NCI-H2081 (cell line): ENCODE data around the gene ARHGEF28.
A peak's percentile ranks its signal among the peaks of the same experiment; 100 is the strongest.

Source experiments
- DNase-seq, 2 experiments: peaks; one replicate each; lab custom pipeline; 2025; lab: John Stamatoyannopoulos, UW

ARHGEF28 gene, protein sequence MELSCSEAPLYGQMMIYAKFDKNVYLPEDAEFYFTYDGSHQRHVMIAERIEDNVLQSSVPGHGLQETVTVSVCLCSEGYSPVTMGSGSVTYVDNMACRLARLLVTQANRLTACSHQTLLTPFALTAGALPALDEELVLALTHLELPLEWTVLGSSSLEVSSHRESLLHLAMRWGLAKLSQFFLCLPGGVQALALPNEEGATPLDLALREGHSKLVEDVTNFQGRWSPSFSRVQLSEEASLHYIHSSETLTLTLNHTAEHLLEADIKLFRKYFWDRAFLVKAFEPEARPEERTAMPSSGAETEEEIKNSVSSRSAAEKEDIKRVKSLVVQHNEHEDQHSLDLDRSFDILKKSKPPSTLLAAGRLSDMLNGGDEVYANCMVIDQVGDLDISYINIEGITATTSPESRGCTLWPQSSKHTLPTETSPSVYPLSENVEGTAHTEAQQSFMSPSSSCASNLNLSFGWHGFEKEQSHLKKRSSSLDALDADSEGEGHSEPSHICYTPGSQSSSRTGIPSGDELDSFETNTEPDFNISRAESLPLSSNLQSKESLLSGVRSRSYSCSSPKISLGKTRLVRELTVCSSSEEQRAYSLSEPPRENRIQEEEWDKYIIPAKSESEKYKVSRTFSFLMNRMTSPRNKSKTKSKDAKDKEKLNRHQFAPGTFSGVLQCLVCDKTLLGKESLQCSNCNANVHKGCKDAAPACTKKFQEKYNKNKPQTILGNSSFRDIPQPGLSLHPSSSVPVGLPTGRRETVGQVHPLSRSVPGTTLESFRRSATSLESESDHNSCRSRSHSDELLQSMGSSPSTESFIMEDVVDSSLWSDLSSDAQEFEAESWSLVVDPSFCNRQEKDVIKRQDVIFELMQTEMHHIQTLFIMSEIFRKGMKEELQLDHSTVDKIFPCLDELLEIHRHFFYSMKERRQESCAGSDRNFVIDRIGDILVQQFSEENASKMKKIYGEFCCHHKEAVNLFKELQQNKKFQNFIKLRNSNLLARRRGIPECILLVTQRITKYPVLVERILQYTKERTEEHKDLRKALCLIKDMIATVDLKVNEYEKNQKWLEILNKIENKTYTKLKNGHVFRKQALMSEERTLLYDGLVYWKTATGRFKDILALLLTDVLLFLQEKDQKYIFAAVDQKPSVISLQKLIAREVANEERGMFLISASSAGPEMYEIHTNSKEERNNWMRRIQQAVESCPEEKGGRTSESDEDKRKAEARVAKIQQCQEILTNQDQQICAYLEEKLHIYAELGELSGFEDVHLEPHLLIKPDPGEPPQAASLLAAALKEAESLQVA (N-terminal part only)

DNA sequence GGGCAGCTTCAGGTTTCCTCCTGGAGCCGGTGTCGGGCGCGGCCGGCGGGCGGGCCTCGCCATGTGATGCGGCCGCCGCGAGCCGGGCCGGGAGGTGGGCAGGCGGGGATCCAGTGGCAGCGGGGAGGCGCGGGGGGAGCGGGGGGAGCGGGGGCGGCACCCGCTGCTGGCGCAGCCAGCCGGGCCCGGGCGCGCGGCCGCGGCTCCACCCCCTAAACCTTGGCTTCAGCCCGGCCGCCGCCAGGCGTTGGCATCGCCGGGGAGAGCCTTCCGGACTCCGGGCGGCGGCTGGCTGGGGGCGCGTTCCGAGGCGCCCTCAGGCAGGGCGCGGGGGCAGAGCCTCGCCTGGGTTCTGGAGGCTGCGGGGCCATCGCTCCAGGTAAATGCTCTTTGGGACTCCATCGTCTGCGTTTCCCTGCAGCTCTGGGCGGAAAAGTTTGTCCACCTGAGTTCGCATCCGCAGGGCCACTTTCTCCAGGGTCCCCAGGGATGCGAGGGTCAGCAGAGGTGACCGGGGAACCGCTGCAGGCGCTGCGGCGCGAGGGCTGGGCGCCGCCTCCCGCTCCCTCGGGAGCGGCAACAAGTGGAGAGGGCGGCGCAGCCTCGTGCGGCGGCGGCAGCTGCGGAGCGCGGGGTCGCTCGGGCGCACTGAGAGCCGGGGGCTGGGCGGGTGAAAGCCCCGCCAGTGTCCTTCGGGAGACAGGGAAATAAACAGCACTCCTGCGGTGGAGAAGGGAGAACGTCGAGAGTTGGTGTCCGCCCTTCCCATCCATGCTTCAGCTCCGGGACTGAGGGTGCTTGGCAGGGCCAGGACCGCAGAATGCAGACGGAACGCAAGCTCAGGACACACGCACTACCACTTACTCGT lies at the start of gene ARHGEF28:
ARHGEF28 (plus strand) TSS at position 253 of the 868 bp plus-strand sequence. CDS start 58,656 bp downstream, outside the sequence.
- DNase-seq = peak; percentile 65 to 70

DNA sequence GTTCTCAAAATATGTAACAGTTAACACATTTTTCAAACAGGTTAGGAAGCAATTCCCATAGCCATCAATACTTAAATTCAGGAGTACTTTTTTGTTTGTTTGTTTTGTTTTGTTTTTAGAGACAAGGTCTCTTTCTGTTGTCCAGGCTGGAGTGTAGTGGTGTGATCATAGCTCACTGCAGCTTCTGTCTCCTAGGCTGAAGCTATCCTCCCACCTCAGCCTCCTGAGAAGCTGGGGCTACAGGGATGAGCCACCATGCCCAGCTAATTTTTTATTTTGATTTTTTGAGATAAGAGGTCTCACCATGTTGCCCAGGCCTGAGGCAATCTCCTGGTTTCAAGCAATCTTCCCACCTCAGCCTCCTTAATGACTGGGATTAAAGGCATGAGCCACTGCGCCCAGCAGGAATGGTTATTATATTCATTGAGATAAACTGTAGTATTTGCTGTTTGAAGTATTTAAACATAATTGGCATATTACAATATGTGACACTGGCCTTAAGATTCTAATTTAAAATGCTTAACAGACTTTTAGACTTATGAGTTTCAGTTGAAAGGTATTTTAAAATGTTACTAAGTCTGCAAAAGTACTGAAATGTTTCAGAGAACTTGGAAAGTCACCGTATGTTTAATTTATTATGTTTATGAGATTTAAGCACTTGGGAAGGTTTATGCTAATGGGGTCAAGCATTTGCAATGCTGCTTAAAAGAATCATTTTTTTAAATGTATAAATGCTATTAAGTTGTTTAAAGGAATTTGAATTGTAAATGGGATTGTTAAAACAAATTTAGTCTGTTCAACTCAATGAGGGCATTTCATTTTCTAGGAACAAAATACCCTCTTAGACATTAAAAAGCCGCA lies 43.5 kb upstream of the ARHGEF28 start:
- no peak for DNase-seq

DNA sequence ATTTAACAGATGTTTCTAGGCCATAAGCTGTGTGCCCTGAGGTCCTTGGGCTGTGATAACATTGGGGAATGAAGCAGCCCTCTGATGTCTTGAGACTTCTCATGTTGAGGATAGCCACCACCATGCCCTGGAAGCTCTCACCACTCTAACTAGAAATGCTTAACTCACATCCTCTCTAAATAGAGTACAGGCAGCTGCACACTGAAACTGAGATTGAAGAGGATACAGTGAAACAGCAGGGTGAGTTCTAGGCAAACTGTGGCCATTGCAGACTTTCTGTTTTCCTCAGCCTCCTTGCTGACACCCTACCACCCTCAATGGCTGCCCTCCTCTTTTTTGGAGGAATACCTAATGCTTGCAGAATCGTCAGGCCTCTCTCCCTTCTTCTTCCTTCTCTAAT lies 38.1 kb upstream of the ARHGEF28 start:
- DNase-seq = no peak

DNA sequence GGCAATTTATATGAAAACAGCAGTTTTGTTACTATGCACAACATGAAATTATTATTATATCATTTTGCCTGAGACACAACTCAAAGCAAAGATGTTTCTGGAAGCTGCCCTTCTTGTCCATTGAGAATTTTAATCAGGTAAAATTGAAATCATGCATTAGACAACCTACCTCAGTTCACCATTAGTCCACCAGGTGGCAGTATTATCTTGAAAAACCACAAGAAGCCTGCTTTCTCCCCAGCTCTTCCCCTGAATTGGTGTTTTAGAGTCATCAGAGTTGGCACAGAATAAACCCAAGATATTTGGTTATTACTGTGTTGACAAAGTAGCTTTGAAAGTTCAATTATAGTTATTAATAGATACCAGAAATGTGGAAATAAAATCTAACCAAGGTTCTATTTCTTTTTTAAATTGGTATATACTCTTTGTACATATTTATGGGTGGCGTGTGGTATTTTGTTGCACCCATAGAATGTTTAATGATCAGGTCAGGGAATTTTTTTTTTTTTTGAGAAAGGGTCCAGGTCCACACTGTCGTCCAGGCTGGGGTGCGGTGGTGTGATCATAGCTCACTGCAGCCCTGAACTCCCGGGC lies 34.8 kb upstream of the ARHGEF28 start:
- peak; percentile 57 to 70 for DNase-seq

DNA sequence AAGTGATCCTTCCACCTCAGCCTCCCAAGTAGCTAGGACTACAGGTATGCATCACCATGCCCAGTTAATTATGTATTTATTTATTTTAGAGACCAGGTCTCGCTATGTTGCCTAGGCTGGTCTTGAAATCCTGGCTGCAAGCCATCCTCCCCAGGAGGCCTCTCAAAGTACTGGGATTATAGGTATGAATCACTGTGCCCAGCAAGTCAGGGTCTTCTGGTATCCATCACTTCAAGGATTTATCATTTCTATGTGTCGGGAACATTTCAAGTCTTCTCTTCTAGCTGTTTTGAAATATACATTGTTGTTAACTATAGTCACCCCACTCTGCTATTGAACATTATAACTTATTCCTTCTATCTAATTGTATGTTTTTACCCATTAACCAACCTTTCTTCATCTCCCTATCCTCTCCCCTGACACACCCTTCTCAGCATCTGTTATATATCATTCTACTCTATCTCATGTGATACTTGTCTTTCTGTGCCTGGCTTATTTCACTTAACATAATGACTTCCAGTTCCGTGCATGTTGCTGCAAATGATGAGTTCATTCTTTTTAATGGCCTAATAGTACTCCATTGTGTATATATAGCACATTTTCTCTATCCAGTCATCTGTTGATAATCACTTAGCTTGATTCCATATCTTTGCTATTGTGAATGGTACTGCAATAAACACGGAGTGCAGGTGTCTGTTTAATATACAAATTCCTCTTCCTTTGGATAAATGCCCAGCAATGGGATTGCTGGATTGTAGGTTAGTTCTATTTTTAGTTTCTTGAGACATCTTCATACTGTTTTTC lies 34.1 kb upstream of the ARHGEF28 start:
- DNase-seq = no peak

DNA sequence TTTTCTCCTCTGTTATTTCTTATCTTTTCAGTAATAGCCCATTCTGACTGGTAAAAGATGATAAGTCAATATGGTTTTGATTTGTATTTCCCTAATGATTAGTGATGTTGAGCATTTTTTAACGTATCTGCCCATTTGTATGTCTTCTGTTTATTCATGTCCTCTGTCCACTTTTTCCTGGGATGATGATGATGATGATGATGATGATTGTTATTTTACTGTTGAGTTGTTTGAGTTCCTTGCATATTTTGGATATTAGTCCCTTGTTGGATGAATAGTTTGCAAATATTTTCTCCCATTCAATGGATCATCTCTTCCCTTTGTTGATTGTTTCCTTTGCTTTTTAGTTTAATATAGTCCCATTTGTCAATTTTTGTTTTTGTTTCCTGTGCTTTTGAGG lies 33.4 kb upstream of the ARHGEF28 start:
- no peak for DNase-seq

DNA sequence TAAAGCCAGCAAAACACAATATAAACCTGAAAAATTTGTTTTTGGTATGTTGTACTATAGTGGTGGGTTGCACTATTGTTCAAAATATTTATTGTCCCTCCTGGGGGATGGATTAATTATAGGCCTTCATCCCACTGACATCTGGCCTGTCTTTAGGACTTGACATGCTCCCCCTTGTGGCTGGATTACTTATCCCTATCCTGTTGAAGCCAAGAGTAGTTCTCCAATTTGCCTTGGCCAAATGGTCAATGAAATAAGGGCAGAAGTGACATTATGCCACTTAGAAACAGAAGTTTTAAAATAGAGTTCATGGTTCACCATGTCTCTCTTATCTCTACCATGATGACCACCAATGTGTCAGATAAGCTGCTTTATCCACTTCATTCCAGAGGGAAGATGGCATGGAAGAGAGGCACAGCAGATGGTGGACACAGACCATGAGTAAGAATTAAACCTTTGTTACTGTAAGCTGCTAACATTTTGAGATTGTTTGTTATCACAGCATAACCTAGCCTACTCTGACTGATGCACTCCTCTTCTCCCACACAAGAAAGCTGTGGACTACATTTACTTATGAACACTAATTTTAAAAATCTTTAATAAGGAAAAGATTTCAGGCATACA lies 29.2 kb upstream of the ARHGEF28 start:
- DNase-seq = peak in 1 of 2 experiments; percentile 30

DNA sequence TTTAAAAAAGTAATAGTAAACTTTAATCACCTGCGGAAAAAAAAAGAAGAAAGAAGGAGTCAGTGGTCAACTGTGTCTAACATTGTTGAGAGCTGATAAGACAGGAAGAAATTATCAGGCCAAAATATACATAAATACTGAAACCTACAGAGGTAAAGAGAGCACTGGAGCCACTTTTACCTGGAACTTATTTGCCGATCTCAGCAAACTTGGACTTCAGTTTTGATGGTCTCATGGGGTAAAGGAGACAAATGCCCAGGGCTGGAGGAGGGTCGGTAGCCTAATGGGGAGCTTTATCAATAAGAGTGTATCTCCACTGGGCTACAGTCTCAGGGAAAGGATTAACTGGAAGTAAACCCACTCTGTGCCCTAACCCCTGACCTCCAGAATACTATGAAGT lies 26.6 kb upstream of the ARHGEF28 start:
- no peak for DNase-seq

DNA sequence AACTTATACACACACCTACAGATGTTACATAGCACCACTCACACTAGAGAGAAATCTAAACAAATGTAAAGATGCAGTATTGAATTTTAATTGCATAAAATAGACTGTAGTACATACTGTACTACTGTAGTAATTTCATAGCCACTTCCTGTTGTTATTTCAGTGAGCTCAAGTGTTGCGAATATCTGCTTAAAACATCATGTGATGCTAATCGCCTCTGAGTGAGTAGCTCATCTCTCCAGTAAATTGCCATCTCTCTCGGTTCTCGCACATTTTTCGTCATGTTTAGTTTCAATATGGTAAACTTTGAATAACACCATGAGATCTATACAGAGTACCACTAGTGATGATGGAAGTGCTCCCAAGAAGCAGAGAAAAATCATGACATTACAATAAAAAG lies 22.0 kb upstream of the ARHGEF28 start:
- DNase-seq = no peak

DNA sequence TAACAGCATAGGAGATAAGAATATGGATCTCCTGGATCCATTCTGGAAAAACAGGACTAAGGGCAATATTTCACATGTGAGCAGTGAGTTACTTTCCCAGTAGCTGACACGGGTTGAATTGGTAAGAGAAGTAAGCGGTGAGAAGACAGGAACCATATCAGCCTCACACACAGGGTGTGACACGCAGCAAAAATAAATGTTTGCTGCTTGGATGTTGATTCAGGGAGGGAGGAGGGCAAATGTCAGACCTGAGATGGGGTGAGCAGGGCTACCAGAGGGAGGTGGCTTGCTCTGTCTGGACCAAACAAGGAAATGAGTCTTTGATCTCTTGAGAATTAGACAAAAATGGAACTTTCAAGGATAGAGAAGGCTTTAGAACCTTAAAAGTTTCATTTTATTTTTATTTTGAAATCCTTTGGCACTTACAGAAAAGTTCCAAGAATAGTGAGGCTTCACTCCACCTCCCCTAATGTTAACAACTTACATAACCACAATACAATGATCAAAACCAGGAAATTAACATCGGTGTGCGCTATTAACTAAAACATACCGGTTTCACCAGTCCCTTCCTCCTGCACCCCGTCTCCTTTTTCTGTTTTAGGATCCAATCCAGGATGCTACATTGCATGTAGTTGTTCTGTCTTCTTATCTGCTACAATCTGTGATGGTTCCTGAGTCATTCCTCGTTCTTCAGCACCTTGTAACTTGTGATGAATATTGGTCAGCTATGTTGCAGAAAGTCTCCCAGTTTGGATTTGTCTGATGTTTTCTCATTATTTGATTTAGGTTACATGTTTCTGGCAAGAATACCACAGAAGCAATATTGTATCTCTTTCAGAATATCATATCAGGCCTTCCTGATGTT lies 20.5 kb upstream of the ARHGEF28 start:
- no peak for DNase-seq

DNA sequence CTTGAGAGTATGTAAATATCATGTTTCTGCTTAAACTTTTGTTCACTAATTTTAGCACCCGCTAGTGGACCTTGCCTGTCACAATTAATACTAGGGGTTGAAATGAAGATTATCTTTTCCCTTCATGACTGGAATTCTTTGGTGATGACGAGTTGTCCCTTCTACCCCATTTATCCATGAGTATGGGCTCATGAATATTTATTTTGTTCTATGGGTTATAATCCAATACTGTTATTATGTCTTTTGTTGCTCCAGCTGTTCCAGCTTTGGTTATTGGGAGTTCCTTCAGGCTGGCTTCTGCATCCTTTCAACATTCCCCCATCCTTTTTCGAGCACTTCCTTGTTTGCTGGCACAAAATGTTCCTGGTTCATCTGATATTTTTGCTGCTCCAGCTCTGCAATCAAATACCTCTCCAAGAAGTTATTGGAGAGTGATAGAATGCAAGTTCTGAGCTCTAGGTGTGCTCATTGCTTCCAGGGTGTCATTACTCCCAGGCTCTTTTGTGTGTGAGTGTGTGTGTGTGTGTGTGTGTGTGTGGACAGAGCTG lies 19.7 kb upstream of the ARHGEF28 start:
- no peak for DNase-seq

DNA sequence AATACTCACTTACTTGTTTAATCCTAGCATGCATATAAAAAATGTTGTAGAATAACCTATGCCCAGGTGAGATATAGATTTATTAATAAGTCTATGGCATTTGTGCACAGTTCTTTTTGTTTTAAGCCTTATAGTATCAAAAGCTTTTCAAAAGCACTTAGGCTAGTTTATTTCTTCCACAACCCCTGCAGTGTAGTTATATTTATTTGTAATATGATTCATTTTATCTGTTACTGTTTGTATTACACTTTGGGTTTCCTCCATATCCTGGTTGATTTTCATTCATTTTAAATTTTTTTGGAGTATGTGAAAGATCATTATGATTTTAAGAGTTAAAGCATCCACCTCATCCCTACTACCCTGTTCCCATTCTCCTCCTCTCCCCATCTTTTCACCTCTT lies 18.8 kb upstream of the ARHGEF28 start:
- DNase-seq = no peak

DNA sequence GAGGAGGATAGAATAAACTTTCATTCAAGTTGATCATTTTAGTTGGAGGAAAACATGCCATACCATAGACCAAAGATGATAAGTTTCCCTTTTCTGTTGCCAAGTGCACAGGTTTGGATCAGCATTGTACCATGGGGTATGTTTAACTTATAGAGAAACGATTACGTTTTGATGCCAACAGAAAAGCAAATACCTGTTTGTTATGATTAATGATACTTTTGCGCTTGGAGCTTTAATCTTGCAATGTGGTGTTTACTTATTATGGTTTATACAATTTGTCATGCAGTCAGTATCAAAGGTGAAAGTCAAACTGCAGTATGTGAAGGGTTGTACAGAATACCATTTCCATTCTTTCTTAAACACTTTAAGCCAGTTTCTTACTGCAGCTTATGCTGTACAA lies 13.2 kb upstream of the ARHGEF28 start:
- DNase-seq = peak in 1 of 2 experiments; percentile 31

DNA sequence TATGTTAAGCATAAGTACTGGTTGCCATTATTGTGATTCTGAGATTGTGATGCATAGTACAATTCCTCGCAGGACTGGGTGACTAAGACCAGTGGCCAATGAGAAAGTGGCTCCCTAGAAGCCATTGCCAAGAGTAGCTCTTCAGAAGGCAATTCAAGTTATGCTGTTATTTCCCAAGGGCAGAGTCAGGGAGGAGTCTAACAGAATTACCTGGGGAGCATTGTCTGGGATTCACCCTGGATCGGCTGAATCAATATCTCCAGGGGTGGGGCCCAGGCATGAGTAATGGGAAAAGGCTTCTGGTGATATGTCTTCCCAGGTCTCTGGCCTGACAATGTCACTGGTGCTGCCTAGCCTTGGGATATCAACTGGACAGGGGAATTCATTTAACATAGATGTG lies 10.9 kb upstream of the ARHGEF28 start:
- DNase-seq = no peak

DNA sequence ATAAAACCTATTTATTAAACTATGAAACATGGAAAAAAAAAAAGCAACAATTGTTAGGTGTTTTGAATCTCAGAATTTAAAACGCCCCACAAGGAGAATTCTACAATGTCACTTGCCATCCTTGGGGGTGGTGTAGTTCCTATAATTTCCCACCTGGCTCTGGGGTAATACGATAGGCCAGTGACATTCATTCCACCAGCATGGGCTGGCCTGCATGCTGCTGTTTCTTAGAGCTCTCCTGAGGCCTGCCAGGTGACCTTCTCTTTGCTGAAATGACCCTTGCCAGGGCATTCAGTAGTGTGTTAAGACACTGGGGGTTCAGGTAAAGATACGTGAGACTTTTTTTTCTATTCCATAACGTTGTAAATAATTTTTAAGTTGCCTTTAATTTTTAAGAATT lies 10.0 kb upstream of the ARHGEF28 start:
- no peak for DNase-seq

DNA sequence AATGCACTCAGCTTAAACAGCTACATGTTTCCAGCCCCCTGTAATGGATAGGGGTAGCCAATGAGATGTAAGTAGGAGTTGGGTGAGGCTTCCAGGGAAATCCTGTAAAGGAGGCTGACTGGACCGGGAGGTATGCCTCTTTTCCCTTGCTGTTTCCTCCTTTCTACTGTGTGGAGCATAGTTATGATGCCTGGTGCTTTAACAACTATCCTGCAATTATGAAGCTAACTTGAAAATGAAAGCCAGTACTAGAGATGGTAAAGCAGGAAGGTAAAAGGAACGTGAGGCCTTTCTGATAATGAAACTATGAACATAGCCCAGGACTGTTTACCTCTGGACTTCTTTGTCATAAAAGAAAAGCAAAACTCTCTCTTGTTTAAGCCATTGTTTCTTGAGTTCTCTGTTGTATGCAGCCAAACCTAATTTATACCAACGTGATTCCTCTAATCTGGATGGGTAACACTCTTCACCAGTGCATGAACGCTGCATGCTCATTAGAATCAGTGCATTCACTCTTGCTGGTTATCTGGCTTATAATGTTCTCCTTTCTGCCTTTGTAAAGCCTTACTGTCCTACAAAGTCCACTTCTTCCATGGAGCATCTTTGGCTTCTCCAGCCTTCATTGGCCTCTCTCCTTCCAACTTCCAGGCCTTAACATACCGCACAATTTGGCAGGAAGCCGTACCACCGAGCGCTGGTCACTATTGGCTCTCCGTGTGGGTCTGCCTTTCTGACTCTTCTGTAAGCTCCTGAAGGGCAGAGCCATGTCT lies 8.3 kb upstream of the ARHGEF28 start:
- DNase-seq = no peak
